Endometrial microvascular endothelial cells (primary cell): ENCODE data around the gene GIPR. TPM values are rescaled to one million over a fixed set of nuclear protein-coding genes. Genes with fewer than 3 reads are reported as not detected.

Experiments used
- in situ Hi-C: cut with HindIII; loops from 2 replicates; pipeline ENCODE4 v1.10.0; 2017; ENCODE audit warnings: low sequenced_read_pairs, low pct_unique_long_range_greater_than_20kb; ENCODE audit errors: inconsistent ontology term
- total RNA-seq: library from RNA; depleted of rRNA; stranded (reverse); fragments of >200 nt; gene quantifications from one replicate; pipeline ENCODE4 v1.2.3, GENCODE V29; 2015; ENCODE audit errors: inconsistent ontology term

Gene GIPR
- total RNA-seq, 1 donor from 2014 or later = not detected

GRCh38 chr19:45643927-45644771 lies 23.9 kb upstream of the GIPR start:
- in situ Hi-C loops = no loop called here

GRCh38 chr19:45645068-45645630 lies 22.9 kb upstream of the GIPR start:
- in situ Hi-C loops = no loop called here

- in situ Hi-C loops = no loop called here
These were observed 22.2 kb upstream of the GIPR start for GRCh38 chr19:45645631-45646344.

GRCh38 chr19:45646345-45646698 lies 21.7 kb upstream of the GIPR start:
- in situ Hi-C loops = no loop called here

- in situ Hi-C loops = no loop called here
These were observed 17.3 kb upstream of the GIPR start for GRCh38 chr19:45650722-45651121.

GRCh38 chr19:45653634-45654033 lies 14.4 kb upstream of the GIPR start:
- in situ Hi-C loops = no loop called here

GRCh38 chr19:45655073-45655472 lies 12.9 kb upstream of the GIPR start:
- in situ Hi-C loops = no loop called here

GRCh38 chr19:45657520-45658167 lies 10.4 kb upstream of the GIPR start:
- in situ Hi-C loops = no loop called here

- in situ Hi-C loops = no loop called here
These were observed 8.8 kb upstream of the GIPR start for GRCh38 chr19:45659096-45659729.

- in situ Hi-C loops = no loop called here
These were observed 7.4 kb upstream of the GIPR start for GRCh38 chr19:45660636-45661035.

GRCh38 chr19:45663800-45664199 lies 4.2 kb upstream of the GIPR start:
- in situ Hi-C loops = no loop called here

GRCh38 chr19:45664575-45664974 lies 3.4 kb upstream of the GIPR start:
- in situ Hi-C loops = no loop called here

- in situ Hi-C loops = no loop called here
These were observed 386 bp downstream of the GIPR start for GRCh38 chr19:45668342-45668871.

- in situ Hi-C loops = no loop called here
These were observed 2.8 kb downstream of the GIPR start for GRCh38 chr19:45670670-45671453.

- in situ Hi-C loops = no loop called here
These were observed 6.9 kb downstream of the GIPR start for GRCh38 chr19:45674946-45675345.

GRCh38 chr19:45676851-45677263 lies 8.8 kb downstream of the GIPR start:
- in situ Hi-C loops = no loop called here

GRCh38 chr19:45677351-45678230 lies 9.6 kb downstream of the GIPR start:
- in situ Hi-C loops = no loop called here
